ENCODE data around the gene METRNL.

METRNL gene

GRCh38 chr17:83088909-83089308, 9.5 kb downstream of the METRNL start:
- TF ChIP-seq Cebpa-rat (IDR thresholded peaks at IDR 0.05): no peak
- H3K9me3 ChIP-seq (replicated peaks in 1 of 11): no peaks in the 10 kb centered on the region
- peak overlapping the region in 3 of 11 experiments; percentile 13 to 44 (median 31); a peak in 3 of 22 replicates for H3K9ac ChIP-seq
- peaks cover 0 to 40% (median 5%) of the 10 kb centered on the region in 11 experiments; a peak in 11 of 22 replicates for H3K27me3 ChIP-seq
- peak overlapping the region in 7 of 11 experiments; percentile 51 to 100 (median 98); a peak in 14 of 22 replicates for H3K4me2 ChIP-seq
- peak overlapping the region in 2 of 10 experiments; percentile 43 to 47; a peak in 4 of 20 replicates for H3K4me3 ChIP-seq
- peaks cover 44 to 82% (median 63%) of the 10 kb centered on the region in 10 experiments for H3K4me1 ChIP-seq
- peaks cover 72 to 96% (median 95%) of the 10 kb centered on the region in 11 experiments for H4K20me1 ChIP-seq
- H3K36me3 ChIP-seq: peaks cover 0 to 95% (median 7%) of the 10 kb centered on the region in 11 experiments; a peak in 14 of 22 replicates
- peak overlapping the region in 2 of 11 experiments; percentile 38 to 41; a peak in 4 of 22 replicates for H3K27ac ChIP-seq

GRCh38 chr17:83089328-83090132, 10.1 kb downstream of the METRNL start:
- peak overlapping the region in 2 of 11 experiments; percentile 38 to 41; a peak in 4 of 22 replicates for H3K27ac ChIP-seq
- peak overlapping the region in 3 of 11 experiments; percentile 13 to 44 (median 31); a peak in 3 of 22 replicates for H3K9ac ChIP-seq
- H3K4me3 ChIP-seq: 0 out of 20 replicates have a peak overlapping the region, but pooled peaks of 1 of the 10 experiments have one; percentile 43
- H3K9me3 ChIP-seq (replicated peaks in 1 of 11): no peaks in the 10 kb centered on the region
- peaks cover 0 to 36% (median 6%) of the 10 kb centered on the region in 11 experiments; a peak in 11 of 22 replicates for H3K27me3 ChIP-seq
- peaks cover 69 to 96% (median 95%) of the 10 kb centered on the region in 11 experiments for H4K20me1 ChIP-seq
- peak overlapping the region in 7 of 11 experiments; percentile 51 to 100 (median 98); a peak in 14 of 22 replicates for H3K4me2 ChIP-seq
- peaks cover 38 to 80% (median 59%) of the 10 kb centered on the region in 10 experiments for H3K4me1 ChIP-seq
- peaks cover 0 to 95% (median 13%) of the 10 kb centered on the region in 11 experiments; a peak in 15 of 22 replicates for H3K36me3 ChIP-seq
- TF ChIP-seq Cebpa-rat (IDR thresholded peaks at IDR 0.05): no peak

GRCh38 chr17:83090444-83091256, 11.2 kb downstream of the METRNL start:
- Histone ChIP-seq H3K27me3 (peaks cover 0 to 27% (median 6%) of the 10 kb centered on the region in 11 experiments; a peak in 12 of 22 replicates), H3K36me3 (peaks cover 5 to 95% (median 24%) of the 10 kb centered on the region in 11 experiments; a peak in 16 of 22 replicates), H3K4me2 (peak overlapping the region in 5 of 11 experiments; percentile 5 to 26 (median 22); a peak in 3 of 22 replicates), H4K20me1 (peaks cover 57 to 96% (median 92%) of the 10 kb centered on the region in 11 experiments), H3K9me3 (replicated peaks in 1 of 11) (no peaks in the 10 kb centered on the region), H3K27ac (no peak overlapping the region), H3K4me3 (no peak overlapping the region), H3K9ac (0 out of 22 replicates have a peak overlapping the region, but pooled peaks of 1 of the 11 experiments have one; percentile 15), H3K4me1 (peaks cover 27 to 69% (median 49%) of the 10 kb centered on the region in 10 experiments)
- no peak for TF ChIP-seq Cebpa-rat (IDR thresholded peaks at IDR 0.05)

GRCh38 chr17:83091257-83092141, 12.1 kb downstream of the METRNL start:
- Histone ChIP-seq H3K27me3 (peaks cover 0 to 27% (median 9%) of the 10 kb centered on the region in 11 experiments; a peak in 13 of 22 replicates), H3K9ac (0 out of 22 replicates have a peak overlapping the region, but pooled peaks of 1 of the 11 experiments have one; percentile 15), H3K36me3 (peaks cover 7 to 95% (median 33%) of the 10 kb centered on the region in 11 experiments; a peak in 17 of 22 replicates), H3K4me1 (peaks cover 18 to 69% (median 40%) of the 10 kb centered on the region in 10 experiments), H4K20me1 (peaks cover 55 to 96% (median 92%) of the 10 kb centered on the region in 11 experiments), H3K27ac (no peak overlapping the region), H3K4me2 (peak overlapping the region in 5 of 11 experiments; percentile 5 to 26 (median 22); a peak in 1 of 22 replicates), H3K9me3 (replicated peaks in 1 of 11) (no peaks in the 10 kb centered on the region), H3K4me3 (no peak overlapping the region)
- no peak for TF ChIP-seq Cebpa-rat (IDR thresholded peaks at IDR 0.05)

- H3K27me3 ChIP-seq: peaks cover 4 to 33% (median 16%) of the 10 kb centered on the region in 11 experiments; a peak in 17 of 22 replicates
- TF ChIP-seq Cebpa-rat (IDR thresholded peaks at IDR 0.05): no peak
- H3K4me3 ChIP-seq: no peak overlapping the region
- H3K9me3 ChIP-seq (replicated peaks in 1 of 11): no peaks in the 10 kb centered on the region
- no peak overlapping the region for H3K27ac ChIP-seq
- H3K36me3 ChIP-seq: peaks cover 7 to 95% (median 35%) of the 10 kb centered on the region in 11 experiments; a peak in 17 of 22 replicates
- no peak overlapping the region for H3K9ac ChIP-seq
- no peak overlapping the region for H3K4me2 ChIP-seq
- H4K20me1 ChIP-seq: peaks cover 55 to 96% (median 92%) of the 10 kb centered on the region in 11 experiments
- H3K4me1 ChIP-seq: peaks cover 11 to 69% (median 36%) of the 10 kb centered on the region in 10 experiments
These were observed 12.8 kb downstream of the METRNL start for GRCh38 chr17:83092186-83092585.

GRCh38 chr17:83092931-83093330, 13.5 kb downstream of the METRNL start:
- peaks cover 4 to 67% (median 31%) of the 10 kb centered on the region in 10 experiments; a peak in 18 of 20 replicates for H3K4me1 ChIP-seq
- H3K27ac ChIP-seq: no peak overlapping the region
- H4K20me1 ChIP-seq: peaks cover 52 to 96% (median 90%) of the 10 kb centered on the region in 11 experiments
- H3K4me2 ChIP-seq: no peak overlapping the region
- H3K9me3 ChIP-seq (replicated peaks in 1 of 11): no peaks in the 10 kb centered on the region
- no peak overlapping the region for H3K4me3 ChIP-seq
- H3K27me3 ChIP-seq: peaks cover 9 to 39% (median 19%) of the 10 kb centered on the region in 11 experiments
- H3K36me3 ChIP-seq: peaks cover 7 to 88% (median 35%) of the 10 kb centered on the region in 11 experiments; a peak in 17 of 22 replicates
- no peak for TF ChIP-seq Cebpa-rat (IDR thresholded peaks at IDR 0.05)
- H3K9ac ChIP-seq: 0 out of 22 replicates have a peak overlapping the region, but pooled peaks of 1 of the 11 experiments have one; percentile 13

- TF ChIP-seq Cebpa-rat (IDR thresholded peaks at IDR 0.05): no peak
- H3K36me3 ChIP-seq: peaks cover 7 to 82% (median 35%) of the 10 kb centered on the region in 11 experiments; a peak in 17 of 22 replicates
- H3K4me1 ChIP-seq: peaks cover 5 to 67% (median 31%) of the 10 kb centered on the region in 10 experiments
- peaks cover 15 to 44% (median 20%) of the 10 kb centered on the region in 11 experiments for H3K27me3 ChIP-seq
- no peaks in the 10 kb centered on the region for H3K9me3 ChIP-seq (replicated peaks in 1 of 11)
- 0 out of 22 replicates have a peak overlapping the region, but pooled peaks of 1 of the 11 experiments have one; percentile 13 for H3K9ac ChIP-seq
- H3K27ac ChIP-seq: no peak overlapping the region
- no peak overlapping the region for H3K4me3 ChIP-seq
- H4K20me1 ChIP-seq: peaks cover 52 to 96% (median 86%) of the 10 kb centered on the region in 11 experiments
- H3K4me2 ChIP-seq: peak overlapping the region in 2 of 11 experiments; percentile 29 to 33; a peak in 3 of 22 replicates
These were observed 14.1 kb downstream of the METRNL start for GRCh38 chr17:83093506-83093905.

Measured in BLaER1 treated with 17β-estradiol and CSF1 and Interleukin-3, amounts not matched to agents 10 nM and 100 nM (cell line).